ENCODE data around the gene EIF3B.
"Not testable (repeated sequence)": the region's sequence is repeated elsewhere in the genome, so short reads cannot be mapped to it uniquely, and the experiment has no call there.

The EIF3B gene

GRCh38 chr7:2354186-2354938, at the start of gene EIF3B:
EIF3B (plus strand) TSS chr7:2354827; CDS start chr7:2354922, 95 bp downstream.
- peak; percentile 81 to 82 for DNase-seq (ENCODE audit: low read depth in 2 of 2)

DNA sequence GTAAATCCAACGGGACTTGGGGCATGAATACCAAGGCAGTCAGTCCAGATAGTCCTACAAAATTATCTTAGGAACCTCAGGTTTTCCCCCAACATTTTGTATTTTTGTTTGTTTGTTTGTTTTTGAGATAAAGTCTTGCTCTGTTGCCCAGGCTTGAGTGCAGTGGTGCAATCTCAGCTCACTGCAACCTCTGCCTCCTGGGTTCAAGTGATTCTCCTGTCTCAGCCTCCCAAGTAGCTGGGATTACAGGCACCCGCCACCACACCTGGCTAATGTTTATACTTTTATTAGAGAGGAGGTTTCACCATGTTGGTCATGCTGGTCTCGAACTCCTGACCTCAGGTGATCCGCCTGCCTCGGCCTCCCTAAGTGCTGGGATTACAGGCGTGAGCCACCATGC, 49.4 kb upstream of the EIF3B start:
- not testable (repeated sequence) for DNase-seq (ENCODE audit: low read depth in 2 of 2)

DNA sequence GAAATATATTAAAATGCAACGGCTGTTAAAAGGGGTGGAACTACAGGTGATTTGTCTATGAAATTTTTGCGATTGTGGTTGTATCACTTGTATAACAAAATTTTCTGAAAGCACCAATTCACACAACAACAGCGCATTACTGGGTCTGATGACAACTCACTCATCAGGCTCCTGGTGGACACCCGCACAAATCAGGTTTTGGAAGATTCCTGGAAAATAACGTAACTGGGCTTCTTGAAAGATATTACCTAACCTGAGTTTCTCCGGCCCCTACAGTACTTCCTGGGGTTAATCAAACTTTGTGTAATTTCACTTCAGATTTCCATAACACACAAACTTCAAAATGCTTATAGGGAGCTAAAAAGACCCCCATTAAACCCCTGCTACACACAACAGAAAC, 47.9 kb upstream of the EIF3B start:
- DNase-seq (ENCODE audit: low read depth in 2 of 2), result no peak

- DNase-seq (ENCODE audit: low read depth in 2 of 2), result no peak
Measured at GRCh38 chr7:2307690-2308107, 46.9 kb upstream of the EIF3B start.

- no peak for DNase-seq (ENCODE audit: low read depth in 2 of 2)
Measured at GRCh38 chr7:2309889-2310331, 44.7 kb upstream of the EIF3B start.

DNA sequence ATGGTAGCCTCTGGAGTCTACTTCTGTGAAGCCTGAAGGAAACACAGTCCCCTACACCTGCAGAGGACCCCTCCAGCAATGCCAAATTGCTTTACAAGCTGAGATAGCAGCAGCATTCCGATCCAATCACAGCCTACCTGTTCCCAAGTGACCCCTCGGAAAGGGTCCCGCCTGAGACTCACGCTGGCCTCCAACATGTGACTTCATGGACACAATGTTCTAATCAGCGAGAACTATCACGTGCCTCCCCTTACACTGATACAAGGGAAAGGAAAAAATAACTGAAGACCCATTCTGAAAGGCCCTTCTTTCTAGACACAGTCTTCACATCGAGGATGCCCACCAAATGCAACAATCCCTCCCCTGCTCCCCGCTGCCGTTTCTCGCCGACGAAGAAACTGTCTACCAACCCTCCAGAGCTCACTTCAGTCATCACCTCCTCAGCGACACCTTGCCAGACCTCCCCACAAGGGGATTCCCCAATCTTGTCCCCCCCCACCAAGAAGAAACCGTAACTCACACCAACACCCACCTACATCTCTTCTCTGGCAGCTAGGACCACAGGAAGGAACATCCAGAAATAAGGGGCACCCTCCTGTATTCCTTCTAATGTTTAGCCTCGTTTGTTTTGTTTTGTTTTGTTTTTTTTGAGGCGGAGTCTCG, 42.2 kb upstream of the EIF3B start:
- DNase-seq (ENCODE audit: low read depth in 2 of 2), result no peak

DNA sequence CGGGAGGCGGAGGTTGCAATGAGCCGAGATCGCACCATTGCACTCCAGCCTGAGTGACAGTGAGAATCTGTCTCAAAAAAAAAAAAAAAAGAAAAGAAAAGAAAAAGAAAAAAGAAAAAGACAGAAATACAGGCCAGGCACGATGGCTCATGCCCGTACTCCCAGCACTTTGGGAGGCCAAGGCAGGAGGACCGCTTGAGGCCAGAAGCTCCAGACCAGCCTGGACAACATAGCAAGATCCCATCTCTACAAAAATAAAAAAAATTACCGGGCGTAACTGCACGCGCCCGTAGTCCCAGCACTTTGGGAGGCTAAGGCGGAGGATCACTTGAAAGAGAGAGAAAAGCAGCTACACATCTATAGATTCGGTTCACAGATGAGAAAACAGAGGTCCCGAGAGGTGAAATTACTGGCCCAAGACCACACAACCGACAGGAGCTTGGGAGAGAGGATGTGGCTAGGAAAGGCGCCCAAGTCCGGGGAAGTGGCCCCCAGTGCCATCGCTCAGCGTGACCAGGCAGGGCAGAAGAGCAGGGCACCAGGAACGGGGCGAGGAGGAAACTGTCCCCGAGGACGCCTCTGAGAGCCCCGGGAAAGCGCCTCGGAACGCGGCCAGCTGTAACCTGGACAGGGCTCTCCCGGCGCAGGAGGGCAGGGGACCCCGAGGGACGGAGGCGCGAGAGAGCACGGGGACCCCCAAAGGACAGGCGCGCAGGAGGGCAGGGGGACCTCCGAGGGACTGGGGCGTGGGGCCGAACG, 41.0 kb upstream of the EIF3B start:
- no peak for DNase-seq (ENCODE audit: low read depth in 2 of 2)

DNA sequence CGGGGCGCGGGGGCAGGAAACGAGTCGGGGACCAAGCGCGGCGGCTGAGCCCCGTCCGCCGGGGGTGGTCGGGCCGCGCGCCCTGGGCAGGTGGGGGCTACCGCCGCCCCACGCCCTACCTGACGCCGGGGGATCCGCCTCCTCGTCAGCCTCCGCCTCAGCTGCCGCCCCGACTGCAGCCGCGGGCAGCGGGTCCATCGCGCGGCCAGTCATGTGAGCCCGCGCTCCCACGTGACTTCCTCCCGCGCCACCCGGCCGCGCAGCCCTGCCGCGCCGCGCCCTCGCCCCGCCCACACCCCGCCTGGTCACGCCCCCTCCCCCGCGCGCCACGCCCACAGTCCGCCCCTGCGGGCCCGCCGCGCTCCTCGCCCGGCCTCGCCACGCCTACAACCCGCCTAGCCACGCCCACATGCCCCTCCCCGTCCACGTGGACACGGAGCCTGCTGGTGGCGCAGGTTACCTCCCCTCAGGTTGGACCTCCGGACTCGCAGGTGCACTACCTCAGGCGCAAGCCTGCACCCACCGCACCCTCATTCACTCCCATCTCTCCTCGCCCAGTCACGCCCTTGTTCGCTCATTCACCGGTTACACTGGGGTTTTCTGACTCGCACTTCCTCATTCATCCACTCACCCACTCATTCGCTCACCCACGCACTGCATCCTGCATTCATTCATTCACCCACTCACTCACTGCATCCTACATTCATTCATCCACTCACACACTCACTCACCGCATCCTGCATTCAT, 40.2 kb upstream of the EIF3B start, which contains the start of gene SNX8:
Gene SNX8, minus strand, starts transcription at position 233 of the 747 bp plus-strand sequence. Its CDS starts 20 bp downstream, at position 213.
- DNase-seq (ENCODE audit: low read depth in 2 of 2), result peak; percentile 90 to 94

GRCh38 chr7:2314956-2315530, 39.6 kb upstream of the EIF3B start:
- DNase-seq (ENCODE audit: low read depth in 2 of 2), result not testable (repeated sequence)

DNA sequence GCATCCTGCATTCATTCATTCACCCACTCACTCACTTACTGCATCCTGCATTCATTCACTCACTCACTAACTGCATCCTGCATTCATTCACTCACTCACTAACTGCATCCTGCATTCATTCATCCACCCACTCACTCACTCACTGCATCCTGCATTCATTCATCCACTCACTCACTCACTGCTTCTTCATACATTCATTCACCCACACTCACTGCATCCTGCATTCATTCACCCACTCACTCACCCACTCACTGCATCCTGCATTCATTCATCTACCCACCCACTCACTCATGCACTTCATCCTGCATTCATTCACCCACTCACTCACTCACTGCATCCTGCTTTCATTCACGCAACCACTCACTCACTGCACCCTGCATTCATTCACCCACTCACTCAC, 38.8 kb upstream of the EIF3B start:
- DNase-seq (ENCODE audit: low read depth in 2 of 2), result no peak

DNA sequence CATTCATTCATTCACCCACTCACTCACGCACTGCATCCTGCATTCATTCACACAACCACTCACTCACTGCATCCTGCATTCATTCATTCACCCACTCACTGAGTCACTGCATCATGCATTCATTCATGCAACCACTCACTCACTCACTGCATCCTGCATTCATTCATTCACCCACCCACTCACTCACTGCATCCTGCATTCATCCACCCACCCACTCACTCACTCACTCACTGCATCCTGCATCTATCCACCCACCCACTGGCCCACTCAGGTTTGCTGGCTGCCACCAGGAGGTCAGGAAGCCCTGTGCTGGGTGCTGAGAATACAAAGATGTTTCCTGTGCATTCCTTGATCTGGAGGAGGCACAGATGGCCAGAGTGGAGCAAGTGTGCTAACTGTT, 38.0 kb upstream of the EIF3B start:
- no peak for DNase-seq (ENCODE audit: low read depth in 2 of 2)

- DNase-seq (ENCODE audit: low read depth in 2 of 2), result no peak
Measured at GRCh38 chr7:2317556-2318293, 36.9 kb upstream of the EIF3B start.

DNA sequence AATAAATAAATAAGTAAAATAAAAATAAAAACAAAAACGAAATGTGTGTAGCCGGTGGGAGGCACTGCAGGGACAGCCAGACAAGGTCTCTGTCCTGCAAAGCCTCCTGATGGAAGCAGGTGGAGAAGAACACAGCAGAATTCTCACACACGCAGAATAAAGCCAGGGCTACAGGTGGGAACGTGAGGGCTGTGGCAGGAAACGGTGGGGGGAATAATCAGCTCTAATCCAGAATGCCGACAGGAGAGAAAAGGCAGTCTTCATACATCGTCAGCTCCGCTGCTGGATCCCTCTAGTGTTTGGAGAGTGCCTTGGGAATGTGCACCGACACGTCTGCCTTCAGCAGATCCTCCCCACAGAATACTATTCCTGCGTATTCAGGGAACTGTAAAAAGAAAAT, 33.6 kb upstream of the EIF3B start:
- DNase-seq (ENCODE audit: low read depth in 2 of 2), result no peak

- no peak for DNase-seq (ENCODE audit: low read depth in 2 of 2)
Measured at GRCh38 chr7:2325162-2325561, 29.5 kb upstream of the EIF3B start.

DNA sequence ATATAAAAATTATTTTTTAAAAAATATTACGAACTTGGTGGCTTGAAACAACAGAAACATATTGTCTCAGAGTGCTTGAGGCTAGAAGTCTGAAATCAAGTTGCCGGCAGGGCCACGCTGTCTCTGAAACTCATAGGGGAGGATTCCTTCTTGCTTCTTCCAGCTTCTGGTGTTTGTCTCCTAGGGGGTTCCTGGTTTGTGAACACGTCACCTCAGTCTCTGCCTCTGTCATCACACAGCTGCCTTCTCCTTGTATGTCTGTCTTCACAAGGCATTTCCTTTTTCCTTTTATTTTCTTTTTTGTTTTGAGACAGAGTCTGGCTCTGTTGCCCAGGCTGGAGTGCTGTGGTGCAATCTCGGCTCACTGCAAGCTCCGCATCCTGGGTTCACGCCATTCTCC, 27.7 kb upstream of the EIF3B start:
- no peak for DNase-seq (ENCODE audit: low read depth in 2 of 2)

DNA sequence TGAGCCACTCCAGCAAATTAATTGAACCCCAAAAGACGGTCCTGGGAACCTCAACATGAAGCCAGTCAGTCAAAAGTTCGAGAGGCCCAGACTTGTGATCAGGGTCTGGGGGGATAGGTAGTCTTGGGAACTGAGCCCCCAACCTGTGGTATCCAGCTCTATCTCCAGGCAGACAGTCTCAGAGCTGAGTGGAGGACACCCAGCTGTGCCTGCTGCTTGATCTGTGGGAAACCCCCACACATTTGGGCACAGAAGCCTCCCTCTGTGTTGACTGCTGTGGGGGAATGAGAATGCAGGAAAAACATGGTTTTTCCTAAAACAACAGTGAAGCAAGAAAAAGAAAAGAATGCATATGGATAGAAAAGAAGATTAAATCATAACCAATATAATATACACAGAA, 24.1 kb upstream of the EIF3B start:
- DNase-seq (ENCODE audit: low read depth in 2 of 2), result no peak

DNA sequence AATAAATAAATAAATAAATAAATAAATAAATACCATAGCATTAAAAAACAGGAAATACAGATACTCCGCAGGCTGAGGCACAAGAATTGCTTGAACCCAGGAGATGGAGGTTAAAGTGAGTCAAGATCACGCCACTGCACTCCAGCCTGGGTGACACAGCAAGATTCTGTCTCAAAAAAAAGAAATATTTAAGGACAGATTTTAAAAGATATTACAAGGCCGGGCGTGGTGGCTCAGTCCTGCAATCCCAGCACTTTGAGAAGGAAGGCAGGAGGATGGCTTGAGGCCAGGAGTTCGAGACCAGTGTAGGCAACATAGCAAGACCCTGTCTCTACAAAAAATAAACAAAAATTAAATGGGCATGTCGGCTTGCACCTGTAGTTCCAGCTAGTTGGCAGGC, 22.9 kb upstream of the EIF3B start:
- no peak for DNase-seq (ENCODE audit: low read depth in 2 of 2)

DNA sequence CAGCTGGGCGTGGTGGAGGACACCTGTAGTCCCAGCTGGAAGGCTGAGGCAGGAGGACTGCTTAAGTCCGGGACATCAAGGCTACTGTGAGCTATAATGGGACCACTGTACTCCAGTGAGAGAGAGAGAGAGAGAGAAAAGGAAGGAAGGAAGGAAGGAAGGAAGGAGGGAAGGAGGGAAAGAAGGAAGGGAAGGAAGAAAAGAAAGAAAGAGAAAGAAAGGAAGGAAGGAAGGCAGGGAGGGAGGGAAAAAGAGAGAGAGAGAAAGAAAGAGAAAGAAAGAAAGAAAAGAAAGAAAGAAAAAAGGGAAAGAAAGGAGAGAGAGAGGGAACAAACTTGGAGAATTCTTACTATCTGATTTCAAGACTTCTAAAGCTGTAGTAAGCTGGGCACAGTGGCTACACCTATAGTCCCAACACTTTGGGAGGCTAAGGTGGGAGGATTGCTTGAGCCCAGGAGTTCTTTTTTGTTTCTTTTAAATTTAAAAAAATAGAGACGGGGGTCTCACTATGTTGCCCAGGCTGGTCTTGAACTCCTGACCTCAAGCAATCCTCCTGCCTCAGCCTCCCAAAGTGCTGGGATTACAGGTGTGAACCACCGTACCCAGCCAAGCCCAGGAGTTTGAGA, 21.9 kb upstream of the EIF3B start:
- DNase-seq (ENCODE audit: low read depth in 2 of 2), result not testable (repeated sequence)

DNA sequence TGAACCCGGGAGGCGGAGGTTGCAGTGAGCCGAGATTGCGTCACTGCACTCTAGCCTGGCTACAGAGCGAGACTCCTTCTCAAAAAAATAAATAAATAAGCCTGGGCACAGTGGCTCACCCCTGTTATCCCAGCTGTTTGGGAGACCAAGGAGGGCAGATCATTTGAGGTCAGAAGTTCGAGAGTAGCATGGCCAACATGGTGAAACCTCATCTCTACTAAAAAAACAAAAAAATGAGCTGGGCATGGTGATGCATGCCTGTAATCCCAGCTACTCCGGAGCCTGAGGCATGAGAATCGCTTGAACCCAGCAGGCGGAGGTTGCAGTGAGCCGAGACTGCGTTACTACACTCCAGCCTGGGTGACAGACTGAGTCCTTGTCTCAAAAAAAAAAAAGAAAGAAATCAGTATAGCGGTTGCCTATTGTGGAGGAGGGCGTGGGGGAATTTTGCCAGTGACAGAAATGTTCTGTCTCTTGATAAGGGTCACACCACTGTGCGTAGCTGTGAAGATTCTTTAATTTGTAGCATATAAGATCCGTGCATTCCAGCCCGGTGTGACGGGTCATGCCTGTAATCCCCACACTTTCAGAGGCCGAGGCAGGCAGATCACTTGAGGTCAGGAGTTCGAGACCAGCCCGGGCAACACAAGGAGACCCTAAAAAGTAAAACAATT, 17.9 kb upstream of the EIF3B start:
- no peak for DNase-seq (ENCODE audit: low read depth in 2 of 2)
